Measurements from ENCODE around the gene MINK1.

- TF ChIP-seq CTCF (IDR thresholded peaks at IDR 0.05) (no peak), POLR2A (IDR thresholded peaks at IDR 0.05) (no peak)
Observed at GRCh38 chr17:4845118-4845517, 12.0 kb downstream of the MINK1 start.
